ENCODE measurements around the gene MCU. TPM values are rescaled to one million over a fixed set of nuclear protein-coding genes. Genes with fewer than 3 reads are reported as not detected.

The MCU gene
- total RNA-seq, 1 experiment from 2014 or later: 26.8 TPM

DNA sequence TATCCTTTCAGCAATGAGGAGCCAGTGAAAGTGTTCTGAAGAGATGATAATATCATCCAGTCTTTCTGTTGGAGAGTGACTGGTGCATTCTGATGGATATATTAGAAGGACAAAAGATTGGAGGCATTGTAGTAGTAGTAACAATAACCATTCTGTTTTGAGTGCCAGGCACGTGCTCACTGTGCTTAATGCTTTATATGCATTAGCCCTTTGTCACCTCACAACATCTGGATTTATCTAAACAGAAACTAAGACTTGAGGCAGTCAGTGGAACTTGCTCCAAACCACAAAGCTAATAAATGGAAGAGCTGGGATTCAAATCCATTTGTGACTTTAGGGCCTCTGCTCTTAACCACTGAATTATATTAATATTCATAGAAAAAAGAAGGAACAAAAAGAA, 117.1 kb downstream of the MCU start (continued):
- TF ChIP-seq, protein P1, sequence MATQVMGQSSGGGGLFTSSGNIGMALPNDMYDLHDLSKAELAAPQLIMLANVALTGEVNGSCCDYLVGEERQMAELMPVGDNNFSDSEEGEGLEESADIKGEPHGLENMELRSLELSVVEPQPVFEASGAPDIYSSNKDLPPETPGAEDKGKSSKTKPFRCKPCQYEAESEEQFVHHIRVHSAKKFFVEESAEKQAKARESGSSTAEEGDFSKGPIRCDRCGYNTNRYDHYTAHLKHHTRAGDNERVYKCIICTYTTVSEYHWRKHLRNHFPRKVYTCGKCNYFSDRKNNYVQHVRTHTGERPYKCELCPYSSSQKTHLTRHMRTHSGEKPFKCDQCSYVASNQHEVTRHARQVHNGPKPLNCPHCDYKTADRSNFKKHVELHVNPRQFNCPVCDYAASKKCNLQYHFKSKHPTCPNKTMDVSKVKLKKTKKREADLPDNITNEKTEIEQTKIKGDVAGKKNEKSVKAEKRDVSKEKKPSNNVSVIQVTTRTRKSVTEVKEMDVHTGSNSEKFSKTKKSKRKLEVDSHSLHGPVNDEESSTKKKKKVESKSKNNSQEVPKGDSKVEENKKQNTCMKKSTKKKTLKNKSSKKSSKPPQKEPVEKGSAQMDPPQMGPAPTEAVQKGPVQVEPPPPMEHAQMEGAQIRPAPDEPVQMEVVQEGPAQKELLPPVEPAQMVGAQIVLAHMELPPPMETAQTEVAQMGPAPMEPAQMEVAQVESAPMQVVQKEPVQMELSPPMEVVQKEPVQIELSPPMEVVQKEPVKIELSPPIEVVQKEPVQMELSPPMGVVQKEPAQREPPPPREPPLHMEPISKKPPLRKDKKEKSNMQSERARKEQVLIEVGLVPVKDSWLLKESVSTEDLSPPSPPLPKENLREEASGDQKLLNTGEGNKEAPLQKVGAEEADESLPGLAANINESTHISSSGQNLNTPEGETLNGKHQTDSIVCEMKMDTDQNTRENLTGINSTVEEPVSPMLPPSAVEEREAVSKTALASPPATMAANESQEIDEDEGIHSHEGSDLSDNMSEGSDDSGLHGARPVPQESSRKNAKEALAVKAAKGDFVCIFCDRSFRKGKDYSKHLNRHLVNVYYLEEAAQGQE (IDR thresholded peaks at IDR 0.05; ENCODE audit: low read depth): no peak

DNA sequence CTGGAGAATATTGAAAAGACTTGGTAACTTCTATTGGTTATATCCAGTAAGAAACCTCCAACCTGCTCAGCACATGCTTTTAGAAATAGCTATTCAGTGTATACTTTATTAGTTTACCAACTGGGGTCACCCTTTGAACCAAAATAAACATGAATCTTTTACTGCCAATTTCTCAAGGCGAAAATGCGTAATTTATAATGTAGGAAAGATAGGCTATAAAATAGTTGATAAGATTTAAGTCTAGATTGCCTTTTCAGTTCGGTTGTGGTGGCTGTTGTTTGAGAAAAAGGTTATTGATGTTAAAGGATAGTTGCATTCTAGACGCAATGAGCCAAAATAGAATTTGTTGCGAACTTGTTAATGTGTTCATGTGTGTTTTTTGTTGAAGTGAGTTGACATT, 119.0 kb downstream of the MCU start:
- ChIA-PET CTCF (no interaction called here), RAD21 (ENCODE audit: low non-redundant PET in 1 of 2, low total read pairs in 2 of 2, uncharacterized antibody in 2 of 2, unreplicated experiment in 2 of 2) (no interaction called here), POLR2A (no interaction called here)
- Histone ChIP-seq H3K9me2 (ENCODE audit: insufficient read depth) (no peaks in the 10 kb centered on the region), H4K20me1 (ENCODE audit: insufficient read depth) (peaks cover 4% of the 10 kb centered on the region; the same call in 1 of the 2 replicates), H3K4me3 (replicated peaks in 1 of 2; ENCODE audit: low read depth in 1 of 2, low read length in 2 of 2) (no peak overlapping the region), H3K36me3 (ENCODE audit: control insufficient read depth in 1 of 2, insufficient read depth in 2 of 2, low read length in 2 of 2) (no peaks in the 10 kb centered on the region), H3K27ac (ENCODE audit: low read depth, low read length) (no peak overlapping the region), H2AFZ (ENCODE audit: low read depth, low read length, poor library complexity, severe bottlenecking) (no peak overlapping the region), H3K9me3 (ENCODE audit: control insufficient read depth in 1 of 2, insufficient read depth in 1 of 2, low read depth in 1 of 2, low read length in 2 of 2) (no peaks in the 10 kb centered on the region), H3K79me2 (ENCODE audit: insufficient read depth, low read length) (no peaks in the 10 kb centered on the region), H3K4me2 (ENCODE audit: low read length) (no peak overlapping the region), H3K27me3 (ENCODE audit: insufficient read depth, low read length) (no peaks in the 10 kb centered on the region), H3K4me1 (ENCODE audit: control insufficient read depth in 1 of 2, insufficient read depth in 2 of 2, low read length in 2 of 2) (peaks cover 11 to 20% of the 10 kb centered on the region in 2 experiments), H3K9ac (ENCODE audit: low read length) (no peak overlapping the region)
- TF ChIP-seq ELF1 (IDR thresholded peaks at IDR 0.05; ENCODE audit: borderline replicate concordance, low read depth): no peak
- TF ChIP-seq CBX3 (IDR thresholded peaks at IDR 0.05; ENCODE audit: low read depth): no peak
- TF ChIP-seq SIN3A (IDR thresholded peaks at IDR 0.05; ENCODE audit: low read depth): no peak
- no peak for TF ChIP-seq RAD21 (IDR thresholded peaks at IDR 0.05; ENCODE audit: low read depth)
- no peak for TF ChIP-seq POLR2AphosphoS5 (IDR thresholded peaks at IDR 0.05; ENCODE audit: low read depth, low read length)
- no peak for TF ChIP-seq SRF (IDR thresholded peaks at IDR 0.05; ENCODE audit: low read depth)
- no peak for TF ChIP-seq EZH2 (IDR thresholded peaks at IDR 0.05)
- TF ChIP-seq ZNF274 (IDR thresholded peaks at IDR 0.05; ENCODE audit: low read depth, low read length): no peak
- no peak for ATAC-seq
- no peak for DNase-seq (ENCODE audit: low read depth, low spot score)
- intact Hi-C loops (cut with micrococcal nuclease): no loop called here
- BruUV-seq (replicated peaks): no TSS peak

Data from HCT116 (cell line).